T-helper 22 cell (primary cell): Measurements from ENCODE around the gene MRPL18.
"Not testable (repeated sequence)": the region's sequence is repeated elsewhere in the genome, so short reads cannot be mapped to it uniquely, and the experiment has no call there.

Experiments used
- DNase-seq: peaks from one replicate; pipeline ENCODE4 v3.0.0-alpha.2; 2020; ENCODE audit warnings: low read depth

Gene MRPL18

GRCh38 chr6:159817951-159818739, 27.9 kb downstream of the MRPL18 start:
- no peak for DNase-seq

GRCh38 chr6:159819098-159819497, 28.8 kb downstream of the MRPL18 start:
- DNase-seq = no peak

GRCh38 chr6:159819932-159820640, 29.8 kb downstream of the MRPL18 start:
- peak; percentile 4 for DNase-seq

- DNase-seq = no peak
Measured at GRCh38 chr6:159821122-159821521, 30.9 kb downstream of the MRPL18 start.

- no peak for DNase-seq
Measured at GRCh38 chr6:159821726-159822125, 31.5 kb downstream of the MRPL18 start.

- DNase-seq = no peak
Measured at GRCh38 chr6:159823953-159824352, 33.7 kb downstream of the MRPL18 start.

GRCh38 chr6:159824690-159825089, 34.4 kb downstream of the MRPL18 start:
- not testable (repeated sequence) for DNase-seq

- no peak for DNase-seq
Measured at GRCh38 chr6:159826004-159826403, 35.7 kb downstream of the MRPL18 start.

GRCh38 chr6:159826968-159827647, 36.8 kb downstream of the MRPL18 start:
- no peak for DNase-seq

- DNase-seq = no peak
Measured at GRCh38 chr6:159828074-159828473, 37.8 kb downstream of the MRPL18 start.

GRCh38 chr6:159829526-159829925, 39.3 kb downstream of the MRPL18 start:
- DNase-seq = no peak

- DNase-seq = no peak
Measured at GRCh38 chr6:159830501-159831372, 40.5 kb downstream of the MRPL18 start.

GRCh38 chr6:159831373-159831679, 41.1 kb downstream of the MRPL18 start:
- DNase-seq = no peak

GRCh38 chr6:159832946-159833345, 42.7 kb downstream of the MRPL18 start:
- DNase-seq = no peak

GRCh38 chr6:159833556-159833955, 43.3 kb downstream of the MRPL18 start:
- no peak for DNase-seq

GRCh38 chr6:159833997-159834603, 43.8 kb downstream of the MRPL18 start:
- no peak for DNase-seq

GRCh38 chr6:159836718-159837490, 46.6 kb downstream of the MRPL18 start:
- no peak for DNase-seq

- no peak for DNase-seq
Measured at GRCh38 chr6:159837511-159837910, 47.2 kb downstream of the MRPL18 start.

- DNase-seq = no peak
Measured at GRCh38 chr6:159838020-159838744, 47.9 kb downstream of the MRPL18 start.

- no peak for DNase-seq
Measured at GRCh38 chr6:159842035-159842434, 51.8 kb downstream of the MRPL18 start.
